IMR-90 (cell line): Measurements from ENCODE around the gene C5orf52. TPM values are rescaled to one million over a fixed set of nuclear protein-coding genes. Genes with fewer than 3 reads are reported as not detected.

Experiments
- ATAC-seq: fragments of 200-7000 bp; cut with Tn5 transposase; 2 replicates; pipeline ENCODE4 v1.9.1; 2020; ENCODE audit warnings: low read depth, mild to moderate bottlenecking, moderate library complexity
- BruUV-seq: library from RNA; stranded (reverse); fragments of 400-500 nt; replicated peaks from 2 replicates; lab custom pipeline; 2021; lab: Mats Ljungman, UMichigan
- CTCF ChIA-PET: fragments of 300-600 bp; formaldehyde crosslinking; extraction: SDS; loops from one replicate; lab custom pipeline; 2021; ENCODE audit warnings: antibody characterized with exemption; lab: Yijun Ruan, JAX
- POLR2A ChIA-PET: fragments of 300-600 bp; sonication (Branson Sonifier 250); formaldehyde crosslinking; loops from one replicate; lab custom pipeline; 2022; ENCODE audit warnings: antibody characterized with exemption; ENCODE audit not compliant: unreplicated experiment; lab: Charles Lee
- DNase-seq: peaks from one replicate; pipeline ENCODE4 v3.0.0; 2013
- H2AFZ ChIP-seq: replicated peaks from 2 replicates; pipeline ENCODE3; 2013; ENCODE audit warnings: low read length, mild to moderate bottlenecking; ENCODE audit not compliant: poor library complexity
- H2AK5ac ChIP-seq: 2 replicates; pipeline ENCODE4 v1.6.1; 2013; ENCODE audit warnings: low read depth, low read length, inconsistent platforms
- H2AK9ac ChIP-seq: replicated peaks from 2 replicates; pipeline ENCODE3; 2013; ENCODE audit warnings: mild to moderate bottlenecking, low read depth, low read length, moderate library complexity; ENCODE audit not compliant: poor library complexity
- H2BK120ac ChIP-seq: 2 replicates; pipeline ENCODE4 v1.6.1; 2013; ENCODE audit warnings: low read depth, low read length, inconsistent platforms
- H2BK15ac ChIP-seq: 3 replicates; pipeline ENCODE4 v1.6.1; 2013; ENCODE audit warnings: low read depth, low read length, inconsistent platforms
- H2BK20ac ChIP-seq: 2 replicates; pipeline ENCODE4 v1.6.1; 2013; ENCODE audit warnings: low read depth, mild to moderate bottlenecking, inconsistent platforms, low read length, moderate library complexity
- H2BK5ac ChIP-seq: 2 replicates; pipeline ENCODE4 v1.6.1; 2013; ENCODE audit warnings: mild to moderate bottlenecking, low read depth, low read length, inconsistent platforms; ENCODE audit not compliant: poor library complexity, severe bottlenecking
- H3K14ac ChIP-seq: replicated peaks from 2 replicates; pipeline ENCODE4 v1.6.1; 2013; ENCODE audit warnings: low read depth, low read length, inconsistent platforms
- H3K18ac ChIP-seq: 2 replicates; pipeline ENCODE4 v1.6.1; 2013; ENCODE audit warnings: low read depth, low read length, control low read depth
- H3K23ac ChIP-seq: 2 replicates; pipeline ENCODE4 v1.6.1; 2013; ENCODE audit warnings: low read depth, low read length, inconsistent platforms
- H3K27ac ChIP-seq: 2 replicates; pipeline ENCODE4 v1.5.1; 2013; ENCODE audit warnings: mild to moderate bottlenecking, control low read depth, low read length; ENCODE audit not compliant: insufficient read depth
- H3K27me3 ChIP-seq: 2 replicates; pipeline ENCODE4 v1.6.1; 2013; ENCODE audit warnings: low read length; ENCODE audit not compliant: control insufficient read depth, insufficient read depth
- H3K36me3 ChIP-seq: 2 replicates; pipeline ENCODE4 v1.6.1; 2013; ENCODE audit warnings: low read length, mixed read lengths; ENCODE audit not compliant: control insufficient read depth, insufficient read depth
- H3K4ac ChIP-seq: 2 replicates; pipeline ENCODE4 v1.6.1; 2013; ENCODE audit warnings: low read depth, low read length, inconsistent platforms
- H3K4me1 ChIP-seq: 2 replicates; pipeline ENCODE4 v1.6.1; 2013; ENCODE audit warnings: low read length, mixed read lengths; ENCODE audit not compliant: control insufficient read depth, insufficient read depth
- H3K4me2 ChIP-seq: 2 replicates; pipeline ENCODE4 v1.6.1; 2013; ENCODE audit warnings: low read depth, mild to moderate bottlenecking, control low read depth, low read length, moderate library complexity
- H3K4me3 ChIP-seq: 2 replicates; pipeline ENCODE4 v1.5.1; 2013; ENCODE audit warnings: low read depth, mild to moderate bottlenecking, control low read depth, low read length, moderate library complexity; ENCODE audit not compliant: insufficient read depth
- H3K56ac ChIP-seq: 2 replicates; pipeline ENCODE4 v1.6.1; 2013; ENCODE audit warnings: low read length, inconsistent platforms; ENCODE audit not compliant: insufficient read depth; ENCODE audit errors: extremely low read depth
- H3K79me1 ChIP-seq, 2 experiments: 2 replicates each; pipeline ENCODE4 v1.6.1; 2013; ENCODE audit warnings: low read length in 2 of 2, inconsistent platforms in 1 of 2, low read depth in 1 of 2
- H3K9ac ChIP-seq: 2 replicates; pipeline ENCODE4 v1.6.1; 2013; ENCODE audit warnings: low read depth, low read length, control low read depth
- H3K9me1 ChIP-seq: 2 replicates; pipeline ENCODE4 v1.6.1; 2013; ENCODE audit warnings: low read length, inconsistent platforms; ENCODE audit not compliant: insufficient read depth
- H3K9me3 ChIP-seq: 2 replicates; pipeline ENCODE4 v1.6.1; 2013; ENCODE audit warnings: low read length; ENCODE audit not compliant: control insufficient read depth, insufficient read depth
- H4K20me1 ChIP-seq: 2 replicates; pipeline ENCODE4 v1.6.1; 2013; ENCODE audit warnings: low read length, inconsistent platforms; ENCODE audit not compliant: insufficient read depth
- H4K5ac ChIP-seq: 2 replicates; pipeline ENCODE4 v1.6.1; 2013; ENCODE audit warnings: mild to moderate bottlenecking, low read depth, low read length, control low read depth
- H4K8ac ChIP-seq, 2 experiments: 2 replicates each; pipeline ENCODE4 v1.6.1; 2013; ENCODE audit warnings: low read depth in 2 of 2, low read length in 2 of 2, control low read depth in 1 of 2, inconsistent platforms in 1 of 2
- H4K91ac ChIP-seq: 2 replicates; pipeline ENCODE4 v1.6.1; 2013; ENCODE audit warnings: low read depth, low read length, inconsistent platforms; ENCODE audit not compliant: insufficient read depth
- BHLHE40 ChIP-seq: fragments of 150-350 bp; IDR thresholded peaks from 2 replicates; pipeline ENCODE4 v1.6.1; 2016; ENCODE audit warnings: mild to moderate bottlenecking, low read depth, low read length
- CEBPB ChIP-seq: IDR thresholded peaks from 2 replicates; pipeline ENCODE4 v1.6.1; 2012; ENCODE audit warnings: low read depth, low read length, improper control_type of control experiment
- CHD1 ChIP-seq: IDR thresholded peaks from 2 replicates; pipeline ENCODE4 v1.6.1; 2012; ENCODE audit warnings: low read depth, low read length, improper control_type of control experiment
- CTCF ChIP-seq: conservative IDR thresholded peaks from 2 replicates; pipeline ENCODE4 v1.5.1; 2012; ENCODE audit warnings: mild to moderate bottlenecking, low read depth, low read length, improper control_type of control experiment
- ELK1 ChIP-seq: fragments of 150-350 bp; IDR thresholded peaks from 2 replicates; pipeline ENCODE4 v1.6.1; 2016; ENCODE audit warnings: low read depth, mild to moderate bottlenecking, low read length, moderate library complexity, borderline replicate concordance
- MAFK ChIP-seq: IDR thresholded peaks from 2 replicates; pipeline ENCODE4 v1.6.1; 2012; ENCODE audit warnings: low read depth, low read length, improper control_type of control experiment
- MXI1 ChIP-seq: IDR thresholded peaks from 2 replicates; pipeline ENCODE4 v1.6.1; 2012; ENCODE audit warnings: low read depth, mild to moderate bottlenecking, low read length, moderate library complexity, borderline replicate concordance
- NFE2L2 ChIP-seq: fragments of 150-350 bp; IDR thresholded peaks from 2 replicates; pipeline ENCODE4 v1.6.1; 2016; ENCODE audit warnings: low read depth, mild to moderate bottlenecking, low read length
- RAD21 ChIP-seq: IDR thresholded peaks from 2 replicates; pipeline ENCODE4 v1.6.1; 2012; ENCODE audit warnings: low read length, improper control_type of control experiment
- RCOR1 ChIP-seq: IDR thresholded peaks from 2 replicates; pipeline ENCODE4 v1.6.1; 2012; ENCODE audit warnings: mild to moderate bottlenecking, low read length, improper control_type of control experiment; ENCODE audit not compliant: insufficient replicate concordance
- RFX5 ChIP-seq: IDR thresholded peaks from 2 replicates; pipeline ENCODE4 v1.8.0; 2012; ENCODE audit warnings: low read depth, mild to moderate bottlenecking, low read length, moderate library complexity
- SMC3 ChIP-seq: fragments of 150-350 bp; IDR thresholded peaks from 2 replicates; pipeline ENCODE4 v1.6.1; 2016; ENCODE audit warnings: low read depth, mild to moderate bottlenecking, antibody characterized with exemption, low read length, moderate library complexity
- WGBS, 2 experiments: methylation state at CpG; one replicate each; pipeline versions ENCODE4 v1.1.5 to v1.1.7; 2013; ENCODE audit warnings: missing lambda C conversion rate in 2 of 2; ENCODE audit not compliant: insufficient read length in 1 of 2; ENCODE audit errors: extremely low coverage in 2 of 2; 5-methylcytosine and 5-hydroxymethylcytosine counted together
- dilution Hi-C: fragments of 300-500 bp; cut with HindIII; formaldehyde crosslinking; loops from one replicate; pipeline ENCODE4 v1.14.3; 2018; ENCODE audit warnings: low sequenced_read_pairs; ENCODE audit not compliant: unreplicated experiment
- in situ Hi-C: fragments of 300-500 bp; cut with MboI; formaldehyde crosslinking; loops from 3 replicates; pipeline ENCODE4 v1.14.3; 2019; ENCODE audit warnings: low sequenced_read_pairs, inconsistent platforms, mixed read lengths
- intact Hi-C: fragments of 100-400 bp; cut with micrococcal nuclease; formaldehyde crosslinking; loops from 2 replicates; pipeline ENCODE4 v1.10.0; 2022
- polyA plus RNA-seq, 3 experiments: library from polyadenylated mRNA; depleted of rRNA; stranded (reverse); fragments of >200 nt; gene quantifications; 2 replicates each; pipeline ENCODE4 v1.2.3, GENCODE V29; 2012; ENCODE audit warnings: low replicate concordance in 1 of 3
- total RNA-seq: library from RNA; depleted of rRNA; stranded (reverse); fragments of >200 nt; gene quantifications from 2 replicates; pipeline ENCODE4 v1.2.3, GENCODE V29; 2012

C5orf52 gene
- total and polyA plus RNA-seq, 2 of the 4 experiments (the other 2 are of a cell fraction), result not detected

GRCh38 chr5:157668356-157668755 is 3.0 kb upstream of the C5orf52 start:
- H3K4me3 ChIP-seq, result no peak overlapping the region
- no peak overlapping the region for H3K4ac ChIP-seq
- no peak overlapping the region; the same call in 2 of the 3 replicates for H2BK15ac ChIP-seq
- dilution Hi-C loops (no loop called here), in situ Hi-C loops (no loop called here), intact Hi-C loops (loop anchor here (5.0 kb wide), 1 partner anchor 91 kb away; the partner anchor contains the start of gene ADAM19)
- no peak for TF ChIP-seq CTCF
- no peak for TF ChIP-seq RFX5
- no peak for TF ChIP-seq CHD1
- no peak for TF ChIP-seq RCOR1
- TF ChIP-seq CEBPB, result no peak
- no peak for TF ChIP-seq RAD21
- TF ChIP-seq MXI1, result no peak
- TF ChIP-seq ELK1, result no peak
- TF ChIP-seq MAFK, result no peak
- TF ChIP-seq SMC3, result no peak
- TF ChIP-seq BHLHE40, result no peak
- TF ChIP-seq NFE2L2, result no peak
- no peak for DNase-seq
- H3K4me2 ChIP-seq, result no peak overlapping the region
- no peaks in the 10 kb centered on the region for H3K9me3 ChIP-seq
- no peaks in the 10 kb centered on the region for H3K9me1 ChIP-seq
- peaks cover 12% of the 10 kb centered on the region; the same call in 1 of the 2 replicates for H3K27me3 ChIP-seq
- no peaks in the 10 kb centered on the region for H3K36me3 ChIP-seq
- WGBS, 2 experiments, result no CpG with 5 or more reads among the region's 1 CpG
- no peaks in the 10 kb centered on the region for H4K20me1 ChIP-seq
- ChIA-PET POLR2A (no interaction called here), CTCF (interaction anchor here (0.6 to 1.6 kb wide), 2 partner anchors 50 to 77 kb away, joined by 4 to 6 read pairs; no protein-coding TSS in a partner anchor)
- no peak overlapping the region for H3K14ac ChIP-seq
- no peak overlapping the region for H3K27ac ChIP-seq
- H3K4me1 ChIP-seq, result no peaks in the 10 kb centered on the region; the same call in 1 of the 2 replicates
- H3K56ac ChIP-seq, result no peak overlapping the region
- no peak overlapping the region for H2BK5ac ChIP-seq
- H4K8ac ChIP-seq, result no peak overlapping the region
- no peak overlapping the region for H3K23ac ChIP-seq
- H4K5ac ChIP-seq, result no peak overlapping the region
- H2AK5ac ChIP-seq, result no peak overlapping the region
- no peak overlapping the region for H2BK20ac ChIP-seq
- no peak overlapping the region for H4K91ac ChIP-seq
- no peak overlapping the region for H3K18ac ChIP-seq
- no peak overlapping the region for H2BK120ac ChIP-seq
- no peak overlapping the region for H2AFZ ChIP-seq
- no peak for ATAC-seq
- H3K79me1 ChIP-seq, result no peaks in the 10 kb centered on the region
- no TSS peak for BruUV-seq
- peak overlapping the region; percentile 48 for H2AK9ac ChIP-seq
- no peak overlapping the region for H3K9ac ChIP-seq
